ENCODE results near the gene CEP41.

Gene CEP41

GRCh38 chr7:130432886-130433285, 7.9 kb downstream of the CEP41 start:
- no peak for TF ChIP-seq CTCF (IDR thresholded peaks at IDR 0.05; ENCODE audit: borderline replicate concordance, insufficient read depth, low read depth, low read length)
- H3K4me3 ChIP-seq (ENCODE audit: low read depth, low read length): no peak overlapping the region

GRCh38 chr7:130430841-130431666, 9.8 kb downstream of the CEP41 start:
- no peak for TF ChIP-seq CTCF (IDR thresholded peaks at IDR 0.05; ENCODE audit: borderline replicate concordance, insufficient read depth, low read depth, low read length)
- no peak overlapping the region for H3K4me3 ChIP-seq (ENCODE audit: low read depth, low read length)

GRCh38 chr7:130430115-130430514, 10.7 kb downstream of the CEP41 start:
- no peak for TF ChIP-seq CTCF (IDR thresholded peaks at IDR 0.05; ENCODE audit: borderline replicate concordance, insufficient read depth, low read depth, low read length)
- H3K4me3 ChIP-seq (ENCODE audit: low read depth, low read length): no peak overlapping the region

- no peak overlapping the region for H3K4me3 ChIP-seq (ENCODE audit: low read depth, low read length)
- no peak for TF ChIP-seq CTCF (IDR thresholded peaks at IDR 0.05; ENCODE audit: borderline replicate concordance, insufficient read depth, low read depth, low read length)
Observed at GRCh38 chr7:130429019-130429418, 11.8 kb downstream of the CEP41 start.

DNA sequence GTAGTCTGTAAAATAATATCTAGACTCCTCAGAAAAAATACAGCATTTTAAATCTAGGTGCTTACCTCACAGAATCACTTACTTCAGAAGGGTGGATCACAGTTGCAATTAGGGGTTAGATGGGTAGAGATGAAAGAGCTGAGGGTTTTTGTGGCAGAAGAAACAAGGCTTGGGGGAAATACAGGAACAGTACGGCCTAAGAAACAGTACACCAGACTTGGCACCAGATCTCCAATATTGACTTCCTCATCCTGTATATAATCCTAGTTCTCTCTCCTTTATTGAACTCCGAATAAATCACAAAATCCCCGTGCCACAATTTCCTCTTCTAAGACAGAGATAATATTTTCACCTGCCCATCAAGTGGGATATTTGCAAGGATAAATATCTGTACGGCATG, 14.3 kb downstream of the CEP41 start:
- no peak for TF ChIP-seq CTCF (IDR thresholded peaks at IDR 0.05; ENCODE audit: borderline replicate concordance, insufficient read depth, low read depth, low read length)
- no peak overlapping the region for H3K4me3 ChIP-seq (ENCODE audit: low read depth, low read length)

GRCh38 chr7:130425796-130426195, 15.0 kb downstream of the CEP41 start:
- TF ChIP-seq CTCF (IDR thresholded peaks at IDR 0.05; ENCODE audit: borderline replicate concordance, insufficient read depth, low read depth, low read length): no peak
- H3K4me3 ChIP-seq (ENCODE audit: low read depth, low read length): no peak overlapping the region

DNA sequence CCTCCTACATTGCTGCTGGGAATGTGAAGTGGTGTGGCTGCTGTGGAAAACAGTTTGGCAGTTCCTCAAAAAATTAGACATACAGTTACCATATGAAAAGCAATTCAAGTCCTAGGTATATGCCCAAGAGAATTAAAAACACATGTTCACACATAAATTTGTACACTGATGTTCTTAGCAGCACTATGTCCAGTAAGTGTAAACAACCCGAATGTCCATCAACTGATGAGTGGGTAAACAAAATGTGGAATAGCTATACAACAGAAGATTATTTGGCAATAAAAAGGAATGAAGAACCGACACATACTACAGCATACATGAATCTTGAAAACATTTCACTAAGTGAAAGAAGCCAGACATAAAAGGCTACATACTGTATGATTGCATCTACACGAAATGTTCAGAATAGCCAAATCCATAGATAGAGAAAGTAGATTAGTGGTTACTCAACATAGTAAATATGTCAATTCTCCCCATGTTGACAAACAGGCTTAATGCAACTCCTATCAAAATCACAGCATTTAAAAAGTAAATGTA, 17.2 kb downstream of the CEP41 start:
- no peak overlapping the region for H3K4me3 ChIP-seq (ENCODE audit: low read depth, low read length)
- no peak for TF ChIP-seq CTCF (IDR thresholded peaks at IDR 0.05; ENCODE audit: borderline replicate concordance, insufficient read depth, low read depth, low read length)

Data from GM12875 (cell line).